GM12875 (cell line): ENCODE results near the gene CHRNE.

Experiments
- H3K4me3 ChIP-seq: one replicate; pipeline ENCODE4 v1.5.1; 2011; ENCODE audit warnings: low read depth, low read length, control low read depth
- CTCF ChIP-seq: IDR thresholded peaks from 2 replicates; pipeline ENCODE4 v1.5.1; 2011; ENCODE audit warnings: low read depth, mild to moderate bottlenecking, control low read depth, inconsistent platforms, low read length, moderate library complexity, borderline replicate concordance; ENCODE audit not compliant: insufficient read depth

The CHRNE gene

DNA sequence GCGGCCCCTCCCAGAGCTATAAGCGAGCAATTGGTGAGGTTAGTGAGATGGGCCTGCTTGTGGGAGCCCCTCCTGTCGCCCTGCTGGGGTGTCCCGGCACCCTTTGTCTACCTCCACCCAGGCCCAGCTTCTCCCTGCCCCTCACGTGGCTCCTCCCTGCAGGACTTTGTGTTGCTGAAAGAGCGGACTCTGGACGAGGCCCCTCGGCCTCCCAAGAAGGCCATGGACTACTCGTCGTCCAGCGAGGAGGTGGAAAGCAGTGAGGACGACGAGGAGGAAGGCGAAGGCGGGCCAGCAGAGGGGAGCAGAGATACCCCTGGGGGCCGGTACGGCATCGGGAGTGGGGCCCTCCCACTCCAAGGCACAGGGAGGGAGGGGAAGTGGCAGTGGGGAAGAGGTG, 9.6 kb downstream of the CHRNE start:
- no peak overlapping the region for H3K4me3 ChIP-seq
- TF ChIP-seq CTCF, result no peak

DNA sequence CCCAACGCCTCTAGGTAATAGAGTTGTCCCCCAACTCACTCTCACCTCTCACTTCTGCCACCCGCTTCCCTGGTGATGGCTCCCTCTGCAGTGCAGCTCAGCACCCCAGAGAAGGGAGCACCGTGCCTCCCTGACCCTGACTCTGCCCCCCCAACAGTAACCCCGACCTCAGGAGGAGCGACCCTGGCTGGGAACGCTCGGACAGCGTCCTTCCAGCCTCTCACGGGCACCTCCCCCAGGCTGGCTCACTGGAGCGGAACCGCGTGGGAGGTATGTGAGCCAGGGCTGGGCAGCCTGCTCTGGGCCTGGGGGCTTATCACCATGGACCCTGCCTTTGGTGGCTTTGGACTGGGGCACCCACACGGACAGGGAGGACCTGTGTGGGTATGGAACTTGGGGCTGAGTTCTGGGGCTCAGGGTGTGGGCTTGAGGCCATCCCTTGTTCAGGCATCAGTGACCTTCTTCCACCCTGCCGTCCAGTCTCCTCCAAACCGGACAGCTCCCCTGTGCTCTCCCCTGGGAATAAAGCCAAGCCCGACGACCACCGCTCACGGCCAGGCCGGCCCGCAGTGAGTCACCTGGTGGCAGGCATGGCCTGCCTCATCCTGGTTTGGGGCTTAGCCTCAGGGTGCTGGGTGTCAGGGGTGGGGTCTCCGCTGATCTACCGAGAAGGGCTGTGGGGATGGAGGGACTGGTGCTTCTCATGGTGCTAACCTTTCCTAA, 10.2 kb downstream of the CHRNE start:
- TF ChIP-seq CTCF, result no peak
- H3K4me3 ChIP-seq, result no peak overlapping the region

DNA sequence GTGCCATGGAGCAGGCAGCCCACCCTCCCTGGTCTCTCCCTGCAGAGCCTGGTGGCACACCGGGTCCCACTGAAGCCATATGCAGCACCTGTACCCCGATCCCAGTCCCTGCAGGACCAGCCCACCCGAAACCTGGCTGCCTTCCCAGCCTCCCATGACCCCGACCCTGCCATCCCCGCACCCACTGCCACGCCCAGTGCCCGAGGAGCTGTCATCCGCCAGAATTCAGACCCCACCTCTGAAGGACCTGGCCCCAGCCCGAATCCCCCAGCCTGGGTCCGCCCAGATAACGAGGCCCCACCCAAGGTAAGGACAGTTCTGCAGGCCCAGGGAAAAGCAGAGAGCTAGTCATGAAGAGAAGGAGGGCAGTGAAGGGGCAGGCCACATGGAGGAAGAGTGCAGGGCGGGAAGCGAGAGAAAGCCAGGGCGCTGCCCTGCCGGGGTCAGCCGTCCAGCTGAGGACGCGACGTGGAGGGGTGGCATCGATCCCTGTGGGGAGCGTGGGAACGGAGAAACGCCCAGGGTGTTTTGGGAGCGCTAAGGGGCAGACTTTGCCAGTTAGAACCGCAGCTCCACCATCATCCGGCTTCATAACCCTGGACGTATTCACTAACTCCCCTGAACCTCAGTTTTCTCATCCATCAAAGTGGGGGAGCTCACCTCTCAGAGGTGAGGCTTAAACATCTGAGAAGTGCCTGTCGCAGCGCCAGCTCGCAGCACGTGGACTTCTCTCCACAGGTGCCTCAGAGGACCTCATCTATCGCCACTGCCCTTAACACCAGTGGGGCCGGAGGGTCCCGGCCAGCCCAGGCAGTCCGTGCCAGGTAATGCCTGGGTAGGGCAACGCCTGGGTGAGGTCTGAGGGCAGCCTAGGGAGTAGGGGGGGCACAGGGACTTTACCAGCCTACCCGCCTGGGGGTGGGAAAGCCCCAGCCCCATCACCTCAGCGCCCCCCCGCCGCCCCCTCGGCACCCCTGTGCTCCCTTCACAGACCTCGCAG, 11.2 kb downstream of the CHRNE start:
- no peak overlapping the region for H3K4me3 ChIP-seq
- no peak for TF ChIP-seq CTCF

- no peak for TF ChIP-seq CTCF
- H3K4me3 ChIP-seq, result no peak overlapping the region
These were observed 15.3 kb downstream of the CHRNE start for GRCh38 chr17:4887581-4887980.

GRCh38 chr17:4886830-4887229, 16.1 kb downstream of the CHRNE start:
- TF ChIP-seq CTCF, result no peak
- H3K4me3 ChIP-seq, result no peak overlapping the region

DNA sequence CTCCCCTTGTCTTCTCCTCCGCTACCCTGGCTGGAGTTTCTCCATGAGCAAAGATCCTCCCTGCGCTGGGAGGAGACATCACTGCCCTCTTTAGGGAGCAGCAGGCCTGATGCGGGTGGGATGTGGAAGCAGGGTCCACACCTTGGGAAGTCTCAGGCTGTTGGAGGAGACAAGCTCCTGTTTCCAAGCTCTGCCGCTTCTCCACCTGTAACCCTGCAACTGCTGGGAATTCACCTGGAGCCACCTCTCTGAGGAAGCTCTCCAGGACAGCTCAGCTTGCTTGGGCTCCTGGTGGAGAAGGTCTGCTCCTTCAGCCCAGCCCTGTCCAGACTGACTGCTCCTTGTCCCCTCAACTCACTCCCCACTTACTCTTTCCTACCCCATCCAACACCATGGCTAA, 18.4 kb downstream of the CHRNE start:
- H3K4me3 ChIP-seq, result no peak overlapping the region
- no peak for TF ChIP-seq CTCF
